Skin epidermis (tissue), 12 donors: ENCODE data around the gene SERTAD1.
A peak's percentile ranks its signal among the peaks of the same experiment; 100 is the strongest.
"Not testable (repeated sequence)": the region's sequence is repeated elsewhere in the genome, so short reads cannot be mapped to it uniquely, and the experiment has no call there.

Experiments
- H3K27ac ChIP-seq, 21 experiments: fragments of 200-600 bp; sonication (generic) in 11 of 21; one replicate each; pipeline ENCODE4 v1.5.0; 2020; ENCODE audit warnings: mild to moderate bottlenecking in 3 of 21, inconsistent platforms in 2 of 21, moderate library complexity in 2 of 21
- H3K4me3 ChIP-seq, 7 experiments: fragments of 200-600 bp; sonication (generic) in 2 of 7; one replicate each; pipeline ENCODE4 v1.5.0; 2020; ENCODE audit warnings: inconsistent platforms in 2 of 7, mild to moderate bottlenecking in 2 of 7, moderate library complexity in 1 of 7

The SERTAD1 gene

GRCh38 chr19:40425450-40426287 is at the start of gene SERTAD1:
TSS of gene SERTAD1 (minus strand) at chr19:40425992. CDS start at chr19:40423546, 2,446 bp downstream.
- Histone ChIP-seq H3K27ac (peak within 1 kb of the TSS; percentile 94 to 100 (median 99)), H3K4me3 (peak within 1 kb of the TSS; percentile 53 to 90 (median 68))

GRCh38 chr19:40474737-40475136 is 48.9 kb upstream of the SERTAD1 start:
- no peak overlapping the region for H3K4me3 ChIP-seq
- no peak overlapping the region for H3K27ac ChIP-seq

GRCh38 chr19:40472516-40472915 is 46.7 kb upstream of the SERTAD1 start:
- H3K27ac ChIP-seq, result no peak overlapping the region

GRCh38 chr19:40471111-40471510 is 45.3 kb upstream of the SERTAD1 start:
- H3K27ac ChIP-seq, result no peak overlapping the region
- H3K4me3 ChIP-seq, result no peak overlapping the region

More at GRCh38 chr19:40472516-40472915, 46.7 kb upstream of the SERTAD1 start:
- no peak overlapping the region for H3K4me3 ChIP-seq

GRCh38 chr19:40469011-40469410 is 43.2 kb upstream of the SERTAD1 start:
- no peak overlapping the region for H3K27ac ChIP-seq
- no peak overlapping the region for H3K4me3 ChIP-seq

- peak within 1 kb of the TSS; percentile 28 to 80 (median 69) for H3K4me3 ChIP-seq
Measured at GRCh38 chr19:40466985-40467734, 41.4 kb upstream of the SERTAD1 start, which contains the start of gene SPTBN4. TSS of gene SPTBN4 (plus strand) at chr19:40467001. CDS start at chr19:40472622, 5,621 bp downstream.

GRCh38 chr19:40466219-40466984 is 40.6 kb upstream of the SERTAD1 start:
- Histone ChIP-seq H3K4me3 (peak overlapping the region; percentile 28 to 80 (median 69)), H3K27ac (peak overlapping the region in 10 of 21 experiments; percentile 3 to 85 (median 56))

More at GRCh38 chr19:40466985-40467734, 41.4 kb upstream of the SERTAD1 start, which contains the start of gene SPTBN4:
- H3K27ac ChIP-seq, result peak within 1 kb of the TSS in 10 of 21 experiments; percentile 3 to 85 (median 56)

GRCh38 chr19:40465557-40466218 is 39.9 kb upstream of the SERTAD1 start, which contains the start of gene BLVRB:
TSS of gene BLVRB (minus strand) at chr19:40465745. CDS start at chr19:40465688, 57 bp downstream.
- Histone ChIP-seq H3K4me3 (peak within 1 kb of the TSS; percentile 60 to 80 (median 70)), H3K27ac (peak within 1 kb of the TSS in 20 of 21 experiments; percentile 77 to 95 (median 88))

- H3K27ac ChIP-seq, result peak overlapping the region in 20 of 21 experiments; percentile 77 to 95 (median 88)
- peak overlapping the region; percentile 60 to 80 (median 70) for H3K4me3 ChIP-seq
Measured at GRCh38 chr19:40465025-40465556, 39.3 kb upstream of the SERTAD1 start.

GRCh38 chr19:40464059-40465024 is 38.5 kb upstream of the SERTAD1 start:
- Histone ChIP-seq H3K4me3 (peak overlapping the region in 6 of 7 experiments; percentile 60 to 80 (median 70)), H3K27ac (peak overlapping the region in 20 of 21 experiments; percentile 22 to 95 (median 88))

GRCh38 chr19:40463587-40464037 is 37.8 kb upstream of the SERTAD1 start:
- H3K27ac ChIP-seq, result peak overlapping the region in 15 of 21 experiments; percentile 6 to 95 (median 82)
- H3K4me3 ChIP-seq, result not testable (repeated sequence)

- no peak overlapping the region for H3K4me3 ChIP-seq
- no peak overlapping the region for H3K27ac ChIP-seq
Measured at GRCh38 chr19:40461669-40462221, 36.0 kb upstream of the SERTAD1 start.

- Histone ChIP-seq H3K27ac (no peak overlapping the region), H3K4me3 (no peak overlapping the region)
Measured at GRCh38 chr19:40460185-40460584, 34.4 kb upstream of the SERTAD1 start.

- H3K4me3 ChIP-seq, result no peak overlapping the region
- no peak overlapping the region for H3K27ac ChIP-seq
Measured at GRCh38 chr19:40458597-40458974, 32.8 kb upstream of the SERTAD1 start.

- H3K27ac ChIP-seq, result no peak overlapping the region
- no peak overlapping the region for H3K4me3 ChIP-seq
Measured at GRCh38 chr19:40457953-40458596, 32.3 kb upstream of the SERTAD1 start.

- no peak overlapping the region for H3K27ac ChIP-seq
Measured at GRCh38 chr19:40457048-40457447, 31.3 kb upstream of the SERTAD1 start.

GRCh38 chr19:40453943-40454342 is 28.2 kb upstream of the SERTAD1 start:
- not testable (repeated sequence) for H3K27ac ChIP-seq, H3K4me3 ChIP-seq

More at GRCh38 chr19:40457048-40457447, 31.3 kb upstream of the SERTAD1 start:
- no peak overlapping the region for H3K4me3 ChIP-seq
